Astrocyte of the cerebellum (primary cell): ENCODE results near the gene NALCN.

ENCODE experiments used
- DNase-seq: peaks from one replicate; pipeline ENCODE4 v3.0.0-alpha.2; 2011; ENCODE audit warnings: low read depth
- H3K4me3 ChIP-seq: 2 replicates; pipeline ENCODE4 v1.5.1; 2011; ENCODE audit warnings: mild to moderate bottlenecking, low read depth, low read length, moderate library complexity
- CTCF ChIP-seq: IDR thresholded peaks from 2 replicates; pipeline ENCODE4 v1.5.1; 2012; ENCODE audit warnings: low read length, low read depth, moderate library complexity, mild to moderate bottlenecking; ENCODE audit errors: missing control alignments
- in situ Hi-C: cut with HindIII; loops from 2 replicates; pipeline ENCODE4 v1.10.0; 2017; ENCODE audit warnings: low sequenced_read_pairs

NALCN gene

DNA sequence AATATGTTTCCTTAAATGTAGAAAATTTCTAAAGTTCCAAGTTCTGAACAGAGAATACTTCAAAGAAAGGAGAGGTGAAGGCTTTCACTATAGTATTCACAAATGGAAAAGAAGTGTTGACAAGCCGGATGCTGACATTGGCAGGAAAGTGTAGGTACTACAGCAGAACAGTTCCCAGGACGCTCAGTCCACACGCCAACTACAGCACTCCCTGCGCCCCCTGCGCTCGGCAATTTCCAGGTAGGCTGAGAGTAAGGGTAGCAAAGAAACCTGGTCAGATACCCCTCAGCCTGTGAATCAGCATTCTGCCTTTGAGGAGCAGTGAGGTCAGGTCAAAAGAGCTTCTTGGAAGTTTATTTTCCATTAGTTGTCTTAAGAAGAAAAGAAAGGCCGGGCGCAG is 115.3 kb downstream of the NALCN start:
- in situ Hi-C loops: no loop called here
- DNase-seq: no peak
- H3K4me3 ChIP-seq: no peak overlapping the region
- TF ChIP-seq CTCF: no peak

GRCh38 chr13:101300531-101300930 is 115.8 kb downstream of the NALCN start:
- no peak overlapping the region for H3K4me3 ChIP-seq
- DNase-seq: no peak
- in situ Hi-C loops: no loop called here
- no peak for TF ChIP-seq CTCF

- DNase-seq: no peak
- in situ Hi-C loops: no loop called here
- TF ChIP-seq CTCF: no peak
- H3K4me3 ChIP-seq: no peak overlapping the region
Observed at GRCh38 chr13:101298517-101298916, 117.8 kb downstream of the NALCN start.

GRCh38 chr13:101297794-101298193 is 118.5 kb downstream of the NALCN start:
- no peak overlapping the region for H3K4me3 ChIP-seq
- TF ChIP-seq CTCF: no peak
- DNase-seq: no peak
- in situ Hi-C loops: no loop called here

DNA sequence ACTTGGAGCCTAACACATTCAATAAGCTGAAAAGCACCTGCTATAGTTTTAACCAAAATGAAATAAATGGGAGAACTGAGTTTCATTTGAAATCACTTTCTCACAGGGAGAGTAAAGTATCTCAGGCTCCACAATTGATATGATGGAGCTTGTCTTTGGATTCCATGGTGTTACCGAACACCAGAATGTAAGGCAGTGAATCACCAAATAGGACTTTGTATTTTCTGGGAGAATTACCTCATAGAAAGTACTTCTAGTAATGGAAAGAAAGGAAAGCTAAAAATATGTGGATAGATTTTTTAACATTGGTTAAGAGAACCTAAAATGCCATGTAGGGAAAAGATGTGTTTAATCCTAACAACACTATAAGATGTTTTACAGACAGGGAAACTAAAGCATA is 123.6 kb downstream of the NALCN start:
- no peak for DNase-seq
- no peak overlapping the region for H3K4me3 ChIP-seq
- in situ Hi-C loops: no loop called here
- TF ChIP-seq CTCF: no peak

DNA sequence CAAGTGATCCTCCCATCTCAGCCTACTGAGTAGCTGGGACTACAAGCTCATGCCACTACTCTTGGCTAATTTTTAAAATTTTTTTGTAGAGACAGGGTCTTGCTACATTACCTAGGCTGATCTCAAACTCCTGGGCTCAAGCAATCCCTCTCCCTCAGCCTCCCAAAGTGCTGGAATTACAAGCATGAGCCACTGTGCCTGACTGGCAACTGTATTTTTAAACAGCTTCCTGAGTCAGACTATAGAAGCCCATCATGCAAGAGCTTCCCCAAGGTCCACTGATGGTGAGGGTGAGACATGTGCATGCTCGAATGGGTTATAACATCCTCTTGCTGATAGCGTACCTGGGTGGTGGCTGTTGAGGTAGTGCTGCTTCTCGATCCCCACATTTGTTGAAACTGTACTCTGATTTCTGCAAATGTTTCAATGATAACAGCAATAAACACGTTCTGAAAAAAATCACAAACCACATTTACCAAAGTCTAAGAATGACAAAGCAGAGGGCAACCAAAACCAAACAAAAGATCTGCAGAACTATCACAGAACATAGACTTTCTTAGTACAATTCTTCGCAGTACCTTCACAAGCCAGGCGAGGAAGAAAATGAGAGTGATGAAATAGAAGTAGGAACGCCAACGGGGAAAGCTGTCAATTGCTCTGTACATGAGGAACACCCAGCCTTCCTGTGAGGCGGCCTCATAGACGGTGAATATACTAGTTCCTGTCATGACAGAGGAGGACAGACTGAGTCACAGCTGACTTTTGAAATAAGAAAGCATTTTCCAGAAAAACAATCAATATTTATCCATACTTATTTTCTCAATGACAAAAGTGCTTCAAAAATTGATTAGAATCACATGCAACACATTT is 124.4 kb downstream of the NALCN start:
- in situ Hi-C loops: no loop called here
- TF ChIP-seq CTCF: no peak

More for the DNA sequence above, 124.4 kb downstream of the NALCN start:
- H3K4me3 ChIP-seq: no peak overlapping the region
- DNase-seq: no peak
